T-helper 1 cell (primary cell): ENCODE data around the gene ANKRD16.
"Not testable (repeated sequence)": the region's sequence is repeated elsewhere in the genome, so short reads cannot be mapped to it uniquely, and the experiment has no call there.

Experiments used
- DNase-seq, 5 donors: peaks; one replicate each; pipeline ENCODE4 v3.0.0-alpha.2; 2012 to 2020

The ANKRD16 gene

GRCh38 chr10:5871596-5871995, 18.1 kb downstream of the ANKRD16 start:
- DNase-seq: no peak

- DNase-seq: no peak
These were observed 20.5 kb downstream of the ANKRD16 start for GRCh38 chr10:5869156-5869555.

GRCh38 chr10:5868383-5868782, 21.3 kb downstream of the ANKRD16 start:
- not testable (repeated sequence) for DNase-seq

GRCh38 chr10:5867091-5867615, 22.5 kb downstream of the ANKRD16 start:
- DNase-seq: not testable (repeated sequence)

- DNase-seq: not testable (repeated sequence)
These were observed 23.1 kb downstream of the ANKRD16 start for GRCh38 chr10:5866451-5867081.

GRCh38 chr10:5862981-5863685, 26.6 kb downstream of the ANKRD16 start:
- not testable (repeated sequence) for DNase-seq

- DNase-seq: no peak
These were observed 27.2 kb downstream of the ANKRD16 start for GRCh38 chr10:5862360-5862961.

- DNase-seq: no peak
These were observed 29.6 kb downstream of the ANKRD16 start for GRCh38 chr10:5860066-5860465.

GRCh38 chr10:5858811-5859210, 30.9 kb downstream of the ANKRD16 start:
- no peak for DNase-seq

GRCh38 chr10:5856701-5857004, 33.0 kb downstream of the ANKRD16 start:
- DNase-seq: no peak

GRCh38 chr10:5855979-5856700, 33.6 kb downstream of the ANKRD16 start:
- DNase-seq: no peak

GRCh38 chr10:5854131-5854475, 35.6 kb downstream of the ANKRD16 start:
- no peak for DNase-seq

- not testable (repeated sequence) for DNase-seq
These were observed 43.0 kb downstream of the ANKRD16 start for GRCh38 chr10:5846667-5847066.

GRCh38 chr10:5844345-5845055, 45.2 kb downstream of the ANKRD16 start:
- DNase-seq: no peak

- no peak for DNase-seq
These were observed 45.9 kb downstream of the ANKRD16 start for GRCh38 chr10:5843686-5844344.

- no peak for DNase-seq
These were observed 47.7 kb downstream of the ANKRD16 start for GRCh38 chr10:5841965-5842364.

GRCh38 chr10:5840314-5841307, 49.1 kb downstream of the ANKRD16 start:
- DNase-seq: no peak

- DNase-seq: not testable (repeated sequence)
These were observed 53.5 kb downstream of the ANKRD16 start for GRCh38 chr10:5836181-5836580.

GRCh38 chr10:5835446-5836095, 54.1 kb downstream of the ANKRD16 start:
- no peak for DNase-seq

- DNase-seq: no peak
These were observed 55.9 kb downstream of the ANKRD16 start for GRCh38 chr10:5833814-5834213.
